Ramos (cell line): ENCODE results near the gene P3H2.

Source experiments
- in situ Hi-C: fragments of 300-500 bp; cut with MboI; formaldehyde crosslinking; loops from one replicate; pipeline ENCODE4 v1.14.3; 2022; ENCODE audit warnings: low sequenced_read_pairs; ENCODE audit not compliant: unreplicated experiment

Gene P3H2

GRCh38 chr3:190060192-190060775 lies 60.4 kb downstream of the P3H2 start:
- in situ Hi-C loops, result no loop called here

- in situ Hi-C loops, result no loop called here
Measured at GRCh38 chr3:190059242-190059590, 61.5 kb downstream of the P3H2 start.

- in situ Hi-C loops, result no loop called here
Measured at GRCh38 chr3:190058521-190059241, 62.0 kb downstream of the P3H2 start.

GRCh38 chr3:190056742-190057141 lies 64.0 kb downstream of the P3H2 start:
- in situ Hi-C loops, result no loop called here

GRCh38 chr3:190055773-190056172 lies 64.9 kb downstream of the P3H2 start:
- in situ Hi-C loops, result no loop called here

GRCh38 chr3:190053919-190054672 lies 66.6 kb downstream of the P3H2 start:
- in situ Hi-C loops, result no loop called here

- in situ Hi-C loops, result no loop called here
Measured at GRCh38 chr3:190051641-190052040, 69.1 kb downstream of the P3H2 start.

- in situ Hi-C loops, result no loop called here
Measured at GRCh38 chr3:190048932-190049441, 71.7 kb downstream of the P3H2 start.

- in situ Hi-C loops, result no loop called here
Measured at GRCh38 chr3:190044974-190045373, 75.7 kb downstream of the P3H2 start.

- in situ Hi-C loops, result no loop called here
Measured at GRCh38 chr3:190044142-190044541, 76.6 kb downstream of the P3H2 start.

GRCh38 chr3:190043741-190044140 lies 77.0 kb downstream of the P3H2 start:
- in situ Hi-C loops, result no loop called here

- in situ Hi-C loops, result no loop called here
Measured at GRCh38 chr3:190042558-190042957, 78.1 kb downstream of the P3H2 start.

GRCh38 chr3:190041333-190042041 lies 79.2 kb downstream of the P3H2 start:
- in situ Hi-C loops, result no loop called here

GRCh38 chr3:190040145-190040544 lies 80.6 kb downstream of the P3H2 start:
- in situ Hi-C loops, result no loop called here

- in situ Hi-C loops, result no loop called here
Measured at GRCh38 chr3:190038050-190038933, 82.4 kb downstream of the P3H2 start.

- in situ Hi-C loops, result no loop called here
Measured at GRCh38 chr3:190036631-190037030, 84.1 kb downstream of the P3H2 start.

- in situ Hi-C loops, result no loop called here
Measured at GRCh38 chr3:190034446-190034845, 86.3 kb downstream of the P3H2 start.

- in situ Hi-C loops, result no loop called here
Measured at GRCh38 chr3:190032923-190033322, 87.8 kb downstream of the P3H2 start.

GRCh38 chr3:190031887-190032752 lies 88.6 kb downstream of the P3H2 start:
- in situ Hi-C loops, result no loop called here
